Measurements from ENCODE around the gene GPRIN1. TPM values are rescaled to one million over a fixed set of nuclear protein-coding genes. Genes with fewer than 3 reads are reported as not detected.

Gene GPRIN1
- total RNA-seq, result 67.8 TPM

DNA sequence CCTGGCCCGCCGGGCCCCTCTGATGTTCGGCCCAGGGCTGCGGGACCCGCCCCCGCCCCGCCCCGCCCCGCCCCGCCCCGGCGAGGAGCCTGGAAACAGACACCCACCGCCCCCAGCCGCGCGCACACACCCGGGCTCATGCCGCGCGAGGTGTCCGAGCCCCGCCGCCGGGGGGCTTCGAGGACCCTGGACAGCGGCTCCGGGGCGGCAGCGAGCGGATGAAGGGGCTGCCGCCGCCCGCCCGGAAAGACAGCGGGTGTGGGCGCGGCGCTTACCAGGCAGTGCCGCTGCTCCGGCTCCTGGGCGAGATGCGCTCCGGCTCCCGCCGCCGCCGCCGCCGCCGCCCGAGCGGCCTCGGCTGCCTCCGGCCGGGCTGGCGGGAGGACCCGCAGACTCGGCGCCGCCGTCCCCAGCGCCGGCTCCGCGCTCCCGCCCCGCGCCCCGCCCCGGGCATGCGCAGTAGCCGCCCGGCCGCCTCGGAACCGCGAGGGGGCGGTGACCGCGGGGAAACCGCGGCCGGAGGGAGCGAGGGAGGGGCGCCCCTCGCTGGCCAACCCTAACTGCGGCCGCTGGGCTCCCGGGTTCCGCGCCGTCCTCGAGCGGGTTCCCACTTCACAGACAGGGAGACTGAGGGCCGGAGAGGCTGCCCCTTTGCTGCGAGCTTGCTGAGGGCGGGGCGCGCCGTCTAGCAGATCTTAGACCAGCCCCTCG is at the start of gene GPRIN1:
Gene GPRIN1 (minus strand): TSS at position 433 of the 711 bp plus-strand sequence. CDS start 10,322 bp downstream, outside the sequence.

DNA sequence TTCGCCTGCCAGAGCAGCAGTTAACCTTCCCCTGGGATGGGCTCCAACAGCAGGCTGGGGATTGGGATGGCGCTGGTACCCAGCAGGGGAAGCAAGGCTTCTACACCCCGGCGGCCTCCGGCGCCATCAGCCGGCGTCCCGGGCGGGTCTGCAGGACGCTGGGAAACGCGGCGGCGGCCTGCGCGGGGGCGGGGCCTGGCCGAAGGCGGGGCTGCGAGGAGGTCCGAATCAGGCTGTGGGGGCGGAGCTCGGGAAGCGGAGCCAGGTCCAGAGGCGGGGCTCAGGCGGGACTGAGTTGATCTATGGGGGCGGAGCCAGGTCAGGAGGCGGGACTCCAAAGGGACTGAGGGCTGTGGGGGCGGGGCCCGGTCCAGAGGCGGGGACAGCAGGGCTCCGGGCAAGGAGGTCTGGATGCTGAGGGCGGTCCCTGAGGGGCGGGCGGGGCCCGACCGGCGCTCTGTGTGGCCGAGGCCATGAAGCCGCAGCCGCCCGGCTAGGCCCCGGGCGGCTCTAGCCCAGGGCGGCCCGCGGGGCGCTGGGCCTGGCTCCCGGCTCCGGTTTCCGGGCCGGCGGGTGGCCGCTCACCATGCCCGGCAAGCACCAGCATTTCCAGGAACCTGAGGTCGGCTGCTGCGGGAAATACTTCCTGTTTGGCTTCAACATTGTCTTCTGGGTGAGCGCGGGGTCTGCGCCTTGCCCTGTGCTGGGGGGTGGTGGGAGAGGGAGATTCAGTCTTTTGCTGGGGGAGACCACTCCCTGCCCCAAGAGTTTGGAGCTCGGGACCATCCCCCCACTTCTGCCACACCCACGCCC is 37.3 kb upstream of the GPRIN1 start, which contains the start of gene TSPAN17:
Gene TSPAN17 (plus strand): TSS at position 455 of the 813 bp plus-strand sequence. CDS start 132 bp downstream, at position 587.

DNA sequence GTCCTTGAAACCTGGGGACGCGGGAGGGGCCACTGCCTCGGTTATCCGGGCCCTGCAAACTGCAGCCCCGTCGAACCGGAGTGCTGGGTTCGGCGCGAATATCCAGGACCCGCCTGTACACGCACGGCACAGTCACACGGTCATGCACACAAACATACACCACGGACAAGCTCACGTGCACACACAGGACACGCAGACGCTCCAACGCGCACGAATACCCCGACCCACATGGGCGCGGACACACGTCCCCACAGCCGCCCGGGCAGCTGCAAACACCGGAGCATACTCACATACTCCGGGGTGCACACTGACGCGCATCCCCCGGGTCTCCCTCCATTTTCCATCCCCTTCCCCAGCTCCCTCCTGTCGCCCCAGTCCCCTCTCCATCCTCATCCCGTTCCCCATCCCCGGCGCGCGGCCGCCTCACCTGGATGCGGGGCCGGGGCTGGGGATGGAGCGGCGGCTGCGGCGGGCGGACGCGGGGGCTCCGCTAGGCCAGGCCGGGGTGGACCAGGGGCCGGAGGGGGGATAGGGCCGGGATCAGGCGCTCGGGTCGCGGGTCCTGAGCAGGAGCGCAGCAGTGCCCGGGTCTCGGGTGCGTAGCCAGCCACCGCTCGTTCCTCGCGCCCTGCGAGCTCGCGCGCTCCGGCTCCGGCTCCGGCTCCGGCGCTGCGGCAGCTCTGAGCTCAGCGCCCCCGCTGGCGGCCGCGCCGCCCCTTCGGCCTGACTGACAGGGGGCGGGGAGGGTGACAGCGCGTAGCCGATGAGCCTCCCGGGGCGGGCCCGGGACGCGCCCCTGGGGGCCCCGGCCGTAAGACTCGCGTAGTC is 20.1 kb upstream of the GPRIN1 start, which contains the start of the genes EIF4E1B and SNCB:
Gene EIF4E1B (plus strand): TSS at position 823 of the 828 bp plus-strand sequence. CDS start 12,113 bp downstream, outside the sequence.
Gene SNCB (minus strand): TSS at position 682 of the 828 bp plus-strand sequence. CDS start 880 bp downstream, outside the sequence.

DNA sequence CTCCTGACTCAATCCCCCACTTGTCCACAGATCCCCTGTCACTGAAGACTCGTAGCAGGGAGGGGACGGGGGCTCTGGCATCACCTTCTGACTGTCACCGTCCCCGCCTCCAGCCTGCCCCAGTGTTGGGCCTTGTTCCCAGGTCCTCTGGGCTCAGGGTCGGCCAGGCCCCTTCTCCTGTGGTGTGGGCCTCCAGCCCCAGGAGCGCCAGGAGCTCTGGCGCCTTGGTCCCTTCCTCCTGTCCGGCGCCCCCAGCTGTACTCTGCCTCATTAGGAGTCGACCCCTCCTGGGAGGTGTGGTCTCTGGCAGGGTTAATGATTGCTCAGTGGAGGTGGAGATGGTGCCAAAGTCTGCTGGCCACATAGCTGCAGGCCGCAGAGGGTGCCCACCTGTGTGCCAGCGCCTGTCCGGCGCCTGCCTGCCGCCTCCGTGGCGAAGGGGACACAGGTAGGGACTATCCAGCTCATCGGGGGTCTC is 61.0 kb downstream of the GPRIN1 start, which contains the start of gene CDHR2:
Gene CDHR2 (plus strand): TSS at position 376 of the 478 bp plus-strand sequence. CDS start 16,011 bp downstream, outside the sequence.

Small RNA genes within 50 kb of the gene (small RNA-seq; reads per million reads assigned to genes)
- not detected for gene MIR4281
- not detected for gene RF00019
- not detected for gene RN7SL684P

Other genes with a start within 250 kb of the GPRIN1 start
- gene KIAA1191, start 248.4 kb downstream of the GPRIN1 start, total RNA-seq, result 111 TPM
- gene ARL10, start 244.7 kb downstream of the GPRIN1 start, total RNA-seq, result 39.7 TPM
- gene NOP16, start 221.6 kb downstream of the GPRIN1 start, total RNA-seq, result 8.5 TPM
- gene HIGD2A, start 221.4 kb downstream of the GPRIN1 start, total RNA-seq, result 43.4 TPM
- gene CLTB, start 193.6 kb downstream of the GPRIN1 start, total RNA-seq, result 80.7 TPM
- gene FAF2, start 161.8 kb downstream of the GPRIN1 start, total RNA-seq, result 42.7 TPM
- gene RNF44, start 72.8 kb downstream of the GPRIN1 start, total RNA-seq, result 12.7 TPM
- 0.69 TPM for gene CDHR2, start 60.8 kb downstream of the GPRIN1 start, total RNA-seq
- 31.8 TPM for gene SNCB, start 20.4 kb upstream of the GPRIN1 start, total RNA-seq
- gene EIF4E1B, start 20.5 kb upstream of the GPRIN1 start, total RNA-seq, result 0.46 TPM
- gene TSPAN17, start 37.3 kb upstream of the GPRIN1 start, total RNA-seq, result 47.7 TPM
- 7.2 TPM for gene UNC5A, start 200.4 kb upstream of the GPRIN1 start, total RNA-seq

All from diencephalon (tissue), 1 donor.